DMS53 (cell line): Measurements from ENCODE around the gene GRAP.
"Not testable (repeated sequence)": the region's sequence is repeated elsewhere in the genome, so short reads cannot be mapped to it uniquely, and the experiment has no call there.

ENCODE experiments used
- DNase-seq: peaks from one replicate; lab custom pipeline; 2025; lab: John Stamatoyannopoulos, UW

GRAP gene

DNA sequence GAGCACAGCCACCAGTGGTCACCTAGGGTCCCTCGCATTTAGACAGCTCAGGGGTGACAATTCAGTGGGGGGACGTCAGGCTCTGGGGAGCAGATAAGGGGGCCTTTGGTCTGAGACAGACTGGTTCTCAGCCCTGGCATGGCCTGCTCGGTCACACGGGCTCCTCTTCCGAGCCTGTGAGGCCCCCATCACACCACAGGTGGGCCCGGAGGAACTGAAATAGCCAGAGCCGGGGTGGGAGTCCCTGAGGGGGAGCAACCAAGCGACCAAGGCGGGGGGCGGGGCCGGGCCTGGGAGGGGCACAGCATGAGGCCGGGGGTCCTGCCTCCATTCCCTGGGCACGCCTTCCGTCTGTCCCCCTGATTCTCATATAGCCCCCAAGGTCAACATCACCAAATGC lies 4.4 kb downstream of the GRAP start:
- not testable (repeated sequence) for DNase-seq

DNA sequence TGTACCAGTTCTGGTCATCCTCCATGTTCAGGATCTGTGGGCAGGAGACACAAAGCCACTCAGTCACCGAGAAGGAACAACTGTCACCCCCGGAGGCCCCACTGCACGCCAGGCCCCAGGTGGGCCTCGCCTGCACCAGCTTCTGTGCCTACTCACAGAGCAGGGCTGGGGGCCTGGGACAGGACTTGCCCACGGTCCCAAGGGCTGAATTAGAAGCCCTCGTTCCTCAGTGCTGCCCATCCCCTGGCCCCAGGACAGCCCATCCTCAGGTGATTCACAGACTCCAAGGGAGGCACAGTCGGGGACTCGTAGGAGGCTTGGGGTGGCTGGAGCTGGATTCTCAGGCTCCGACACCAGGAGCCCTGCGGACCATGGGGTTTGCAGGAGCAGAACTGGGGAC lies 4.9 kb downstream of the GRAP start:
- DNase-seq, result not testable (repeated sequence)

DNA sequence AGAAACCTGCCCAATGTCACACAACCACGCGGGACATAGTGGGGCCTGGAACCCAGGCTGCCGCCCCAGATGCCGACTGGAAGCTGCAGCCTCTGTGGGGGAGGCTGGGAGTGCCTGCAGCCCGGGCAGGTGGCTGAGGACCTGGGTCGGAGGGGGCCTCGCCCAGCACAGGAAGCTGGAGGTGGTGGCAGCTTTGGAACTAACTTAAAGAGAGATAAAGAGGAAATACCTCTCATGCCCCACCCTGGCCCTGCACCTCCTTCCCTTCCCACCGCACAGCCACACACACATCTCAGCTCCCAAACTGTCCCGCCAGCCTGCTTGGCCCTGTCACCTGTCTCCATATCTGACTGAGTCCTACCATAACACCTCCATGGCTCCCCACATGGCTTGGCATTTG lies 6.4 kb downstream of the GRAP start:
- DNase-seq, result not testable (repeated sequence)

DNA sequence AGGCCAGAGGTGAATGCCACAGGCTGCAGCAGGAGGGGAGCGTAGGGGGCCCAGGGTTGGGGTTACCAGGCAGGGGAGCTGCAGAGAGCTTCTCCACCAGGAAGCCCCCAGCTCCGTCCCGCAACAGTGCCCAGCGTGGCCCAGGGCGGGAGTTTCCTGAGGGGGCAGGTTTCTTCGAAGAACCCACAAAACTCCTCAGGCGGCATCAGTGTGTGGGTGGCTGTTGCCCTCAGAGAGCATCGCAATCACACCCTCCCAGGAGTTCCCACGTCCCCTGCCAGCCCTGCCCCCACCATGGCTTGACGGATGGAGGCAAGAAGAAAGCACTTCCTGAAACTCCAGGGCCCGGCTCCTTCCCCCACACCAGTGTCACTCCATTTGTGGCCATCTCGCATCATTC lies 8.0 kb downstream of the GRAP start:
- not testable (repeated sequence) for DNase-seq

DNA sequence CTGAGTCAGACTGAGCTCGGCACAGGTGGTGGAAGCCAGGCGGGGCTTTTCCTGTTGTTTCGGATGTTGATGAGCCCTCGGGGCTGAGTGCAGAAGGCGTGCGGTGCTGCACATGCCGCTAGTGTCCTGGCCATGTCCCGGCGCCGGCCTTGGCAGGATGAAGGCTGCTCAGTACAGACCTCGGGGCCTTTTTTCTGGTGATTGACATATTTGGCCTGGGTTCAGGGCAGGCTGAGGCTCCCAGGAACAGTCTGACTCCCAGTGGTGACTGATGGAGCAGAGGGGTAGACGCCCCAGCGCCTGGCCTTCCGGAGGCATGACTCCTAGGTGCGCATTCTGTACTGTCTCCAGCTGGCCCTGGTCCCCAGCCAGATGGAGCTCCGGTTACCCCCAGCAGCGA lies 8.8 kb downstream of the GRAP start:
- DNase-seq, result not testable (repeated sequence)

DNA sequence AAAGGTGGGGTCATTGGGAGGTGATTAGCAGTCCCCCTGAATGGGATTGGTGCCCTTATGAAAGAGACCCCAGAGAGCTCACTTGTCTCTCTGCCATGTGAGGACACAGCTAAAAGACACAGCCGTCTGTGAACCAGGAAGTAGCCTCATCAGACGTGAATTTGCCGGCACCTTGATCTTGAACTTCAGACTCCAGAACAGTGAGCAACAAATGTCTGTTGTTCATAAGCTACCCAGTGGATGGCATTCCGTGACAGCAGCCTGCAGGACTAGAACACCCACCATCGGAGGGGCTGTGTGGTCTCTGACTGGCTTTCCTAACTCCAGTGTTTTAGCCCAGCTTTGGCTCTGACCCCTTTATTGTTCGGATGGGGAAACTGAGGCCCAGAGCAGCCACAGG lies 9.2 kb downstream of the GRAP start:
- not testable (repeated sequence) for DNase-seq

DNA sequence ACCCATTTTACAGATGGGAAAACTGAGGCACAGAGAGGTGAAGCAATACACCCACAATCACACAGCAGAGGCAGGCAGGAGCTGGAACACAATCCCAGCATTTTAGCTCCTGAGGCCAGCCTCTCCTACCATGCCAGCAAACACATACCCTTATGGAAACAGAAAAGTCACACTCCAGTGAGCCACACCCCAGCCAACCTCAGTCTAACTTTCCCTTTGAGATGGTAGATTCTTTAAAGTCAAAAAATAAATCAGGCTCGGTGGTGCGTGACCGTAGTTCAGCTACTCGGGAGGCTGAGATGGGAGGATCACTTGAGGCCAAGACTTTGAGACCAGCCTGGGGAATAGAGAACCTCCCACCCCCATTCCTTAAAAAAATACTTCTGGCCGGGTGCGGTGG lies 10.6 kb downstream of the GRAP start:
- DNase-seq, result not testable (repeated sequence)

DNA sequence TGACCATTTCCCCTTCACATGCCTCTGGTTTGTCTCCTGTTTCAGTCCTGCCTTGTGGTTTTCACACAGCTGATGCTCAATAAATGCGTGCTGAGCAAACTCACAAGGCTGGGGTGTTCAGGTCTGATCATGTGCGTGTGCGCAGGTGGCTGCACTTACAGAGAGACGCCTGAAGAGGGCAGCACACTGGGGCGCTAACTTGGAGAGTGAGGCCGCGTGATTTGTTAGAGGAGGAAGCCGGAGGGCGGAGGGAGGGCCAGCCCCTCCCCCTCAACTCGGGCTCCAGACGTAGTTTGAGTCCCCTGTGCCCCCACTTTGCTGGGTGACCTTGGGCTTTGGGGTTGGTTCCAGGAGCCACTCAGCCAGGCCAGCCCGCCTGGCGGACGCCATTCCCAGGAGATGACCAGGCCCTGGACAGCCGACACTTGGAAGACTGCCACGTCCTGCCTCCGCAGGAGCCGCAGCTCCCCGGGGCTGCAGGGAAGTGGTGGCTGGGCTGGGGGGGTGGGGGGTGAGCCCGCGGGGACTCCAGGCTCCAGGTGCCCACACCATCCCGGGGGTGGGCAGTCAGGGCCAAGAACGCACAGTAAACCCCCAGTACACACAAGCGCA lies 14.3 kb downstream of the GRAP start:
- not testable (repeated sequence) for DNase-seq

DNA sequence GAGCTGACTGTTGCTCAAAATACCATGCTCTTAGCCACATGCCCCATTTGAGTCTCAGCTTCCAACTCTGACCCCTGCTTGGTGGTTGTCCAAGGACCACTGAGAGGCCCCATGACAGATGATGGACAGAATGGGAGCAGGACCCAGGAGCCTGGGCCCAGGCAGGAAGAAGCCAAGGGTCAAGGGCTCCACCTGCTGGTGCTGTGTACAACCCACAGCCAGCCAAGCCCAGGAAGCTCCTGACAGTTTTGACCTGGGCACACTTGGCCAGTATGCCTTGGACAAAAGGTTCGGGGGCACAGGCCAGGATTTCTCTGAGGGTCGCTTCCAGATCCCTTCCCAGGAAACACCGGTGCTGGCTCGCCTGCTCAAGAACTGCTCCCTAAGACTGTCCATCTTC lies 15.0 kb downstream of the GRAP start:
- DNase-seq, result not testable (repeated sequence)

DNA sequence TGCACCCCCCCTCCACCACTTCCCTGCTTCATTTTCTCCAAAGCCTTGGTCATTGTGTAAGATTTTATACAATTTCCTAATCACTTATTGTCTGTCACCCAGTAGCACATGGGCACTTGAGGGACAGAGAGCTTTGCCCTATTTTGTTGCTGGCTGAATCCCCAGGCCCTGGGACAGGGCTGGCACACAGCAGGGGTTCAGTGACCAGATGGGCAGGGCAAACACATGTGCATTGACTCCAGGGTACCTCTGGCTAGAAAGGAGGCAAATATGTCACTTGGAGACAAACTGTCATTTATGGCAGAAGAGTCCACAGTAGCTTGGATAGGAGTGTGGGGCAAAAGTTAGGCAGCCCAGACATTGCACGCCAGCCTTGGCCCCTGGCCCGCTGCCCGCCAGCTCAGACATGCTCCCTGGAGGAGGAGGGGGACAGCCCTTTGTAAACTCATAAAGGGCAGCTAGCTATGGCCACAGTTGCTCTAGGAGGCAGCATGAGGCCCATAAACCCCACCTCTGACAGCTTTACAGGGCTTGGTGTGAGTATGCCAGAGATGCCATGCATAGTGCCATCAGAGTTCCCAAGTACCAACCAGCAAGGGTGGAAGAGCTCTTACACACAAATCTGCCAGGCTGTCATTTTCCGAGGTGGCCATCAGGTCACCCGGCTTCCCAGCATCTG lies 15.8 kb downstream of the GRAP start:
- DNase-seq, result not testable (repeated sequence)

DNA sequence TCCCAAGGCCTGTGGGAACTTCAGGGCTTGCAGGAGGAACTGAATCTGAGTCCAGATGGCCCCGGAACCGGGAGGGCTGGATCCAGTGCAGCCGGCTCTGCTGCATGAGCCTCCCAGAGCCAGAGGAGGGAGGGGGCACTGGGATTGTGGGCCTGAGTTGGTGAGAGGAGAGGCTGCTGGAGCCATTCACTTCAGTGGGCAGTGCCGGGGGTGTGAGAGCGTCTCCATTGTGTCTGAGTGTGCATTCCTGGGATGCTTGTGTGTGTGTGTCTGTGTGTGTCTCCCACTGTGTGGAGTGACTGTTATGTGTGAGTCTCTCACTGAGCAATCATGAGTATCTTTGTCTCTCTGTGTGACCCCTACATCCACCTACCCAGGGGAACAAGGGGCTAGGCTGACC lies 17.0 kb downstream of the GRAP start:
- not testable (repeated sequence) for DNase-seq

DNA sequence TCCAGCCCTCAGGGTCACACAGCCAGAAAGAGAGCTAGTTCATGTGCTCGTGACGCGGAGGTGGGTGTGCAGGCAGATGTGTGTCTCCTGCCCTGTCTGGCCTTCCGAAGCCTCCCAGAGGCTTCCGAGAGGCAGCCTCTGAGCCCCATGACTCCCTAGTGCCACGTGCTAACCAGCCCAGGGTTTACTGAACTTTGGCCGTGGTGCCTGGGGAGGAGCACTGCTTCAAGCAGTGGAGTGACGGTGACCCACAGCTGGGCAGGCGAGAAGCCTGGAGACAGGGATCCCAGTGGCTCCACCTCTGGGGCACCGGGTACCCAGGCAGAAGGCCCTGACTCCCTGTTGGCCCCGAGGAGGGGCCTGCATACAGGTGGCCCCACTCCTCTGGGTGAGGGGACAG lies 18.1 kb downstream of the GRAP start:
- DNase-seq, result not testable (repeated sequence)

DNA sequence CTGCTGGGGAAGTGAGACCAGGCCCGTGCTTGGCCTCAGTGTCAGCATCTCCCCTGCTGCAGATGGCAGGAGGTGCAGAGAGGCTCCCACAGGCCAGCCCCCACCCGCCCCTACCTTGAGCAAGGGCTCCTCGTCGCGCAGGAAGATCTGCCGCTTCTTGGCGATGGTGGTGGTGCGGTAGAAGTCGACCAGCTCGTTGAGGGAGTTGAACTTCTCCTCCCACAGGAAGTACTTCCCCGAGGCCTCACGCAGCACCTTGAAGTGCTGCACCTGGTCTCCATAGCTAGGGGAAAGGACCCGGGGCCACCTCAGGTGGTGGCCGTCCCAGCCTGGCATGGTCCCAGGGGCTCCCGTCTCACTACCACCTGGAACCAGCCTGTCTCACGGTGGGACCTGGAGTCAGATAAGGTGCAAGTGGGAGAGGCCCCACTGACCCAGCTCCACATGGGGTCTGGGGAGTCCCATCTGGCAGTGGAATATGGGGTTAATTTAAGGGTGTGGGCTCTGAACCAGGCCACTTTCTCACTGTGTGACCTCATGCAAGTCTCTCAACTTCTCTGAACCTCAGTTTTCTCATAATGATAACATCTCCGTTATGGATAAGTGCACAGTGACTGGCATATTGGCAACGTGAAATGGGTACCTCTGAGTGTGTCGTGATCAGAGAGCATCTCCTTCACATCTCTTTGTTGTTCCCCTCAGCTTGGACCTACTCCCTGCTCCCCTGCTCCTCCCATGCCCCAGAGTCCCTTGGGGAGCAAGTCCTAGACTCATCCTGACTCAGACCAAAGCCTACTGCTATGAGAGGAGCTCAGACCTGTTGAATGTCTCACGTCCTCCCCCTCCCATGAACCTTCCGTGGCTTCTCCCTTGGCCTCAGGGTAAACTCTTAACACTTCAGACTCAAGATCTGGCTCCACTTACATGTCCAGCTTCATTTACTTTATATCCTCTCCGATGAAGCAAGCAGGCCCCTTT lies 22.4 kb downstream of the GRAP start:
- no peak for DNase-seq

DNA sequence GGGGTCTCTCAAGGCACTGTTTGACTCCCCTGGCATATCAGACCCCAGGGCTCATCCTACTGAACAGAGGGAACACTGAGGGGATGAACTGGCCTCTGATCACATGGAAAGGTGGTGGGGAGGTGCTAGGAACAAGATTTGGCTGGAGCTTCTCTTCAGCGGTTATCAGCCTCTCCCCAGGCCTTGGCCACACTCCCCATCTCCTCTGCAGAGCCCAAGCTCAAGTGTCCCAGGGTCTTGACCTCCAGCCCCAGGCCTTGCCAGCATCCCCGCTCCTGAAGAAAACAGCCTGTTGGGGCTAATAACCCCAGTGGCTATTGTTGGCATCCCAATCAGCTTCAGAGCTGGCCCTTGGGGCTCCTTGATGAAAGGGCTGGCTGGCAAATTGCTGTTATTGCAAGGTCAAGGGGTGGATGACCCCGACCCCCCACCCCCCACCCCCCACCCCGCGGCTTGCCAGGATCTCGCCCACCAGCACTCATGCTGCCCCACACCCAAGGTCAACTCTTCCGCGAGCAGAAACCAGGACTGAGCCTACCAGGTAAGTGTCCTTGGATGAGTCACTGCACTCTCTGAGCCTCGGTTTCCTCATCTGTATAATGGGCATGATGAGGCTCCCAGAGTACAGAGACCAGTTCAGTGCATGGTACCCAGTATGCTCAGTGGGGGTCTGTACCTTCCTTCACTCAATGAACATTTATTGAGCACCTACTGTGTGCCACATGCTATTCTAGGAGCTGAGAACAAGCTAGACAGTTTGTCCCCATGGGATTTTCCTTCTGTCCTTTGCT lies 23.4 kb downstream of the GRAP start:
- DNase-seq, result no peak

DNA sequence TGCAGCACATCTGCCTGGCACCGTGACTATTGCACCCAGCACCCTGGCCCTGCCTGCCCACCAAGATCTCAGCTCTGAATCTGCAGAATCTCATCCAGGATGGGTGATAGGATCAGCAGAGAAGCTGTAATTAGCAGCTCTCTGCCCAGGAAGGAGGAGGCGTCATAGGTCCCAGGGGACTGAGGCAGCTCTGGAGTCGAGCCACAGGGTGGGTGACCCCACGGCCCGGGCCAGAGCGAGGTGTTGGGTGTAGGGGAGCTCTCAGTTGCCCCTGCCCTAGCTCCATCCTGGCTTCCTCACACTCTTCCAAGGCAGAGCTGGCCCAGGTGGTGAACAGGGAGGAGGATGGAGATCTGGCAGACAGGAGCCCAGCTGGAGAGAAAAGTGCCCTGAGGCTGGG lies 24.0 kb downstream of the GRAP start:
- DNase-seq, result no peak

DNA sequence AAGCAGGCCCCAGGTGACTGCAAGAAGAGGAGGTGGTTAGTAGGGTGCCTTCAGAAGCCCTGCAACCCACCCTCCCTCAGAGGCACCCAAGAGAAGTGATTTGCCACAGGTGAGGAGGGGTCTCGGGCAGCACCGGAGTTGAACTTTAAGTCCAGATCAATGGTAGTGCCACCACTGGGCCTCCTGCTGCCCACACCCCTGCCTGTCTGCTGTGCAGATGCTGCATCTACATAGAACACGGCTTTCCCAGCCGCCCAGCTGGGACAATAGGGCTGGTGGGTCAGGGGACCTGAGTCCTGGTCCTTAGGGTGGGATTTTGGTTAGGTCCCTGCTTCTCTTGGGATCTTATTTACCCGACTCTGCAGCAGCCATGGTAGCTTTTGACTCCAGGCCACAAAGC lies 24.6 kb downstream of the GRAP start:
- DNase-seq, result no peak

DNA sequence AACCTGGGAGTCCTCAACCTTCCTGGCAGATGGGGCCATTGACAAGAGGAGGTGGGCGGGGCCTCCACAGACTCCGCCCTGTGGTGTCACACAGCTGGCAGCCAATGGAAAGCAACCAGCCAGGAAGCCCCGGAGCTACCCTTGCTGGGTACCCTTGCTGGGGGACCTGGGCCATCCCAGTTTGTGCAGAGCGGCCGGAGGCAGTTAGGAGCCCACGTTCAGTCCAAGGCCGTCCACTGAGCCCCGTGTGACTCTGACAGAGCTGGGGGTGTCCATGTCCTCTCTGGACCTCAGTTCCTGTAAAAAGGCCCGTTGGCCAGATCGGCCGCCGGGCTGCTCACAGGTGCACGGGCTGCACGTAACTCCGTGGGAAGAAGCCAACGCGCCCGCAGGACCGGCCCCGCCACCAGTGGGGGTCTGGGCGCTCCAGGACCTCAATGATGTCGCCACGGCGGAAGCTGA lies 25.1 kb downstream of the GRAP start:
- no peak for DNase-seq

DNA sequence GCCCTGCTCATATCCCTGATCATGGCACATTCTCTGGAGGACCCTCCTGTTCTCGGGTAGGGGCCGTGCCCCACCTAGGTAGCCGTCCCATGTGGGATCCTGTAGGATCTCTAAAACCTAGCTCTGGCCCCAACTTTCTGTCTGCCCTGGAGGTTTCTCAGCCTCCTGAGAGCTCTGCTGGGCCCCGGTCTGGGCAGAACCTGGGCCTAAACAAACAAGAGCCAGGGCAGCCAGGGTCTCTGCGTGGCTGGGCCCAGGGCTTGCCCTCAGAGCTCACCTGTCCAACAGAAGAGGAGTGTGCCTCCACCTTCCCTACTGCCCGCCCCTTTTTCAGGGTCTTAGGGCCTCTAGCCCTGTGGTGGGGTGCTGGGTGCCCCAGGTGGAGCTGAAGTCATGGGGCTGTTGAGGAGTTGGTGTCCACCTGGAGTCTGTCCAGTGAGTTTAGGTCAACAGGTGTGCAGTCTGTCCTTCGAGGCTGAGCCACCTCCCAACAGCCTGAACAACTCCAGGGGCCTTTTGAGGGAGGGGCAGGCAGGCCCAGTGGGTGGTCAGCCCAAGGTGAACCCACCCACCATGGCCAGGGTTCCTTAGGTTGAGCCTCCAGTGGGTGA lies 25.6 kb downstream of the GRAP start:
- DNase-seq, result not testable (repeated sequence)

DNA sequence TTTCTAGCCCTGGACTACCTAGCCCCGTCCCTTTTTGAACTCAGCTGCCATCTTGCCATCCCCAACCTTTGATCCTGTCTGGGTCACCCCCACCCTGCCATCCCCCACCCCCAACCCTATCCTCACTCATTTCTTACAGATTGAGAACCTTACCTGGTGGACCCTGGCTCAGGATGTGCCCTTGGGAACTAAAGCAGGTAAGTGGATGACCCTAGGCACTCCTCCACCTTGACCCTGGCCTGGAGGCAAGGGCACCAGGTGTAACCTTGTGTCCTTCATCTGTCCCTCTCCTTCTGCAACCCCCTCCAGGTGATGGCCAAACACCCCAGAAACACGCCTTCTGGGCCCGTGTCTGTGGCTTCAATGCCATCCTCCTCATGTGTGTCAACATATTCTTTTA lies 26.7 kb downstream of the GRAP start:
- DNase-seq, result no peak

DNA sequence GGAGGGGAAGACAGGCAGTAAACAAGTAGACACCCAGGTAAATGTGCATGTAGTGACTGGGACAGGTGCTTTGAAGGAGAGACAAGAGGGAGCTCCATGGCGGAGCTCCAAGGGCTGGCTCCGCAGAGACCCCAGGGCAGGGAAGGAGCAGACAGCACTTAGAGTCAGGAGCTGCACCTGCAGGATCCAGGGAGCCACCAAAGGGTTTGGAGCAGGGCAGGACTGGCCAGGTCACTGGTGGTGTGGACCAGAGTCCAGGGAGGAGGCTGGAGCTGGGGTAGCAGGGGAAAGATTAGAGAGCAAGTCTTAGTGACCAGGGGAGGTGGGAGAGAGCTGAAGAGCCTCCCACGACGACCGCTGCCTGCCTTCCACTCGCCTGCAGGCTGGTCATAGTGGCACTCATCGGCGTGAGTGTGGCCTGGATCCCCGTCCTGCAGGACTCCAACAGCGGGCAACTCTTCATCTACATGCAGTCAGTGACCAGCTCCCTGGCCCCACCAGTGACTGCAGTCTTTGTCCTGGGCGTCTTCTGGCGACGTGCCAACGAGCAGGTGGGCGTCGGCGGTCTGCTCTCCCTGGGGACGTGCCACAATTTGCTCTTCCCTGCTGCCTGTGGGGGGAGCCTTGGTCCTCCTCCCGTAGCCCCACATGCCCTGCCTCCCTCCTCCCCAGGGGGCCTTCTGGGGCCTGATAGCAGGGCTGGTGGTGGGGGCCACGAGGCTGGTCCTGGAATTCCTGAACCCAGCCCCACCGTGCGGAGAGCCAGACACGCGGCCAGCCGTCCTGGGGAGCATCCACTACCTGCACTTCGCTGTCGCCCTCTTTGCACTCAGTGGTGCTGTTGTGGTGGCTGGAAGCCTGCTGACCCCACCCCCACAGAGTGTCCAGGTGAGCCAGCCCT lies 27.5 kb downstream of the GRAP start:
- DNase-seq, result no peak
